ENCODE data around the gene DSCAM. TPM values are rescaled to one million over a fixed set of nuclear protein-coding genes. Genes with fewer than 3 reads are reported as not detected.
"Not testable (repeated sequence)": the region's sequence is repeated elsewhere in the genome, so short reads cannot be mapped to it uniquely, and the experiment has no call there.

DSCAM gene
- total and polyA plus RNA-seq, 2 experiments from 2014 or later, result not detected

DNA sequence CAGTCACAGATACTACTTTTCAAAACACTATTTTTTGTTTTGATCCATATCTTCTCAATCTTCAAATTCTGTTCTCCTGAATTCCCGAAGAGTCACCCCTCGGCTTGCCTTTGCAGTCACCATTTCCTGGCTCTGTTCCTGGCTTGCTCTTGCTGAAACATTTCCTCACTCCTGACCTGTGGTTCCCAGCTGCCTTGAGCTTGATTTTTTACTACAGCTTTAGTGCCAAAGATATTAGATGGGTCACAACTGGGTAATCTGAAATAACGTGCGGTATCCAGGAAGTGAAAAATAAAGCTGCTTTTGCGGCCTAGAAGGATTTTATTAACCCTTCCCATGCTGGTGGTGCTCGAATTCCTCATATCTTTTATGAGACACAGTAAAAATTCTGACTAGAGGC lies 660.9 kb downstream of the DSCAM start:
- Histone ChIP-seq H3K27ac (no peak overlapping the region), H3K4me3 (no peak overlapping the region), H3K9me2 (ENCODE audit: insufficient read depth) (no peaks in the 10 kb centered on the region), H3K9me3 (ENCODE audit: low read depth) (no peaks in the 10 kb centered on the region), H3K79me2 (ENCODE audit: insufficient read depth) (no peaks in the 10 kb centered on the region), H3K27me3 (replicated peaks; ENCODE audit: insufficient read depth) (no peaks in the 10 kb centered on the region), H3K36me3 (ENCODE audit: low read depth) (no peaks in the 10 kb centered on the region), H3K4me1 (ENCODE audit: insufficient read depth) (no peaks in the 10 kb centered on the region), H3F3A (ENCODE audit: insufficient read depth) (no peaks in the 10 kb centered on the region), H2AFZ (no peak overlapping the region), H3K4me2 (ENCODE audit: unreplicated experiment) (no peak overlapping the region), H4K20me1 (ENCODE audit: insufficient read depth) (no peaks in the 10 kb centered on the region), H3K9ac (no peak overlapping the region)
- in situ Hi-C loops (cut with MboI), result no loop called here
- 2 to 6% methylated on average over 6 of the region's 6 CpGs for WGBS, 2 experiments (ENCODE audit: low coverage in 1 of 2, low lambda C conversion rate in 2 of 2, missing lambda C conversion rate in 2 of 2)
- no peak for TF ChIP-seq EZH2phosphoT487 (IDR thresholded peaks at IDR 0.05; ENCODE audit: insufficient read depth, low read depth)
- TF ChIP-seq EZH2 (IDR thresholded peaks at IDR 0.05; ENCODE audit: insufficient read depth, poor library complexity, severe bottlenecking), result no peak
- DNase-seq, result no peak

DNA sequence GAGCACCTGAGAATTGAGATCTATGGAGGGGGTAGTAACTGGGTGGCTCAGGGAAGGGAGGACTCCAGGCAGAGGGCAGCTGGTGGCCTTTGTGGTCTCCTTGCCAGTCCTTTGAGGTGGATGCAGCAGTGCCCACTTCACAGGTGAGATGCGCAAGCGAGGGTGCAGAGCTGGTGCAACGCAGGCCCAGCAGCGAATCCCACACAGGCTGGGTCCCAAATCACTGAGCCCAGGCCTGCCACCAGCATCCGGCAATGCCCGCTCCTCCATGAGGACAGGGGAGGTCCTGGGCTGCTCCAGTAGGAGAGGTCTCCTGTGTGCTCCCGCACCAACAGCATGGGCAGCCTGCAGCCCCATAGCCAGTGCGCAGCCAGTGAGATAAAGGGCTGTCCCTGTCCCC lies 661.8 kb downstream of the DSCAM start:
- Histone ChIP-seq H3K9me2 (ENCODE audit: insufficient read depth) (no peaks in the 10 kb centered on the region), H4K20me1 (ENCODE audit: insufficient read depth) (no peaks in the 10 kb centered on the region), H3K4me2 (ENCODE audit: unreplicated experiment) (no peak overlapping the region), H3K27me3 (replicated peaks; ENCODE audit: insufficient read depth) (no peaks in the 10 kb centered on the region), H3K79me2 (ENCODE audit: insufficient read depth) (no peaks in the 10 kb centered on the region), H3K36me3 (ENCODE audit: low read depth) (no peaks in the 10 kb centered on the region), H3K9me3 (ENCODE audit: low read depth) (no peaks in the 10 kb centered on the region), H3K27ac (no peak overlapping the region), H2AFZ (no peak overlapping the region), H3K4me1 (ENCODE audit: insufficient read depth) (no peaks in the 10 kb centered on the region), H3F3A (ENCODE audit: insufficient read depth) (no peaks in the 10 kb centered on the region), H3K9ac (no peak overlapping the region), H3K4me3 (no peak overlapping the region)
- DNase-seq, result no peak
- no peak for TF ChIP-seq EZH2phosphoT487 (IDR thresholded peaks at IDR 0.05; ENCODE audit: insufficient read depth, low read depth)
- no peak for TF ChIP-seq EZH2 (IDR thresholded peaks at IDR 0.05; ENCODE audit: insufficient read depth, poor library complexity, severe bottlenecking)
- 63 to 72% methylated on average over 8 of the region's 8 CpGs for WGBS, 2 experiments (ENCODE audit: low coverage in 1 of 2, low lambda C conversion rate in 2 of 2, missing lambda C conversion rate in 2 of 2)
- in situ Hi-C loops (cut with MboI), result no loop called here

GRCh38 chr21:40182491-40182890 lies 664.5 kb downstream of the DSCAM start:
- H3K9me3 ChIP-seq (ENCODE audit: low read depth); H3K9me2 ChIP-seq (ENCODE audit: insufficient read depth); H3K79me2 ChIP-seq (ENCODE audit: insufficient read depth); H2AFZ ChIP-seq; H3K27ac ChIP-seq; H4K20me1 ChIP-seq (ENCODE audit: insufficient read depth); H3K27me3 ChIP-seq (replicated peaks; ENCODE audit: insufficient read depth); DNase-seq; H3K9ac ChIP-seq; H3K36me3 ChIP-seq (ENCODE audit: low read depth); H3F3A ChIP-seq (ENCODE audit: insufficient read depth); H3K4me3 ChIP-seq; in situ Hi-C loops (cut with MboI); H3K4me2 ChIP-seq (ENCODE audit: unreplicated experiment); H3K4me1 ChIP-seq (ENCODE audit: insufficient read depth): not testable (repeated sequence)
- 68 to 70% methylated on average over 8 to 18 of the region's 19 CpGs for WGBS, 2 experiments (ENCODE audit: low coverage in 1 of 2, low lambda C conversion rate in 2 of 2, missing lambda C conversion rate in 2 of 2)

GRCh38 chr21:40179166-40179565 lies 667.8 kb downstream of the DSCAM start:
- WGBS, 2 experiments (ENCODE audit: low coverage in 1 of 2, low lambda C conversion rate in 2 of 2, missing lambda C conversion rate in 2 of 2), result 6 to 8% methylated on average over 5 of the region's 5 CpGs
- no peaks in the 10 kb centered on the region for H3K27me3 ChIP-seq (replicated peaks; ENCODE audit: insufficient read depth)
- no peak overlapping the region for H3K27ac ChIP-seq
- H3K4me3 ChIP-seq, result no peak overlapping the region
- no peaks in the 10 kb centered on the region for H3F3A ChIP-seq (ENCODE audit: insufficient read depth)
- no peak for DNase-seq
- H3K36me3 ChIP-seq (ENCODE audit: low read depth), result no peaks in the 10 kb centered on the region
- H2AFZ ChIP-seq, result no peak overlapping the region
- TF ChIP-seq EZH2 (IDR thresholded peaks at IDR 0.05; ENCODE audit: insufficient read depth, poor library complexity, severe bottlenecking), result no peak
- no peak for TF ChIP-seq EZH2phosphoT487 (IDR thresholded peaks at IDR 0.05; ENCODE audit: insufficient read depth, low read depth)
- H3K4me2 ChIP-seq (ENCODE audit: unreplicated experiment), result no peak overlapping the region
- no peaks in the 10 kb centered on the region for H3K9me3 ChIP-seq (ENCODE audit: low read depth)
- no peaks in the 10 kb centered on the region for H3K79me2 ChIP-seq (ENCODE audit: insufficient read depth)
- no peaks in the 10 kb centered on the region for H4K20me1 ChIP-seq (ENCODE audit: insufficient read depth)
- H3K4me1 ChIP-seq (ENCODE audit: insufficient read depth), result no peaks in the 10 kb centered on the region
- no peak overlapping the region for H3K9ac ChIP-seq
- H3K9me2 ChIP-seq (ENCODE audit: insufficient read depth), result no peaks in the 10 kb centered on the region
- in situ Hi-C loops (cut with MboI), result no loop called here

DNA sequence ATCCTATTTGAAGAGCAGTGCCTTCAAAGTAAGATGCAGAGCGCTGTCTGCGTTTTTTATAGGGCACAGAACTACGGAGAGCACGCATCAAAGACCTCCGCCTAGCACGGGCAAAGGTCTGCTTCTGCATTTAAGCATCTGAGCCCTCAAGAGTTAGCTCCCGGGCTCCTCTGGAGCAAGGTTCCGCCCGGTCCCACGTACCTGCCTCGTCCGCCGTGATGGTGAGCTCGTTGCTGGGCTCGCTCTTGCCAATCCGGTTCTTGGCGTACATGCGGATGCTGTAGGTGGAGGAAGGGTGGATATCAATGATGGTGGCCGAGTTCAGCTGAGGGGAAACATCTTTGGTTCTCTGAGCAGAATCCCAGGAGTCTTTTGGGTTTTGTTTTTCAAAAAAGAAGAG lies 668.2 kb downstream of the DSCAM start:
- no peaks in the 10 kb centered on the region for H3K4me1 ChIP-seq (ENCODE audit: insufficient read depth)
- H3K9ac ChIP-seq, result no peak overlapping the region
- no peak overlapping the region for H3K4me3 ChIP-seq
- no peaks in the 10 kb centered on the region for H3K79me2 ChIP-seq (ENCODE audit: insufficient read depth)
- H3K9me2 ChIP-seq (ENCODE audit: insufficient read depth), result no peaks in the 10 kb centered on the region
- H3K27me3 ChIP-seq (replicated peaks; ENCODE audit: insufficient read depth), result no peaks in the 10 kb centered on the region
- in situ Hi-C loops (cut with MboI), result no loop called here
- no peak overlapping the region for H2AFZ ChIP-seq
- H3K4me2 ChIP-seq (ENCODE audit: unreplicated experiment), result no peak overlapping the region
- 20 to 25% methylated on average over 19 of the region's 19 CpGs for WGBS, 2 experiments (ENCODE audit: low coverage in 1 of 2, low lambda C conversion rate in 2 of 2, missing lambda C conversion rate in 2 of 2)
- TF ChIP-seq EZH2phosphoT487 (IDR thresholded peaks at IDR 0.05; ENCODE audit: insufficient read depth, low read depth) (no peak), EZH2 (IDR thresholded peaks at IDR 0.05; ENCODE audit: insufficient read depth, poor library complexity, severe bottlenecking) (no peak)
- H3K27ac ChIP-seq, result no peak overlapping the region
- no peaks in the 10 kb centered on the region for H4K20me1 ChIP-seq (ENCODE audit: insufficient read depth)
- no peaks in the 10 kb centered on the region for H3K36me3 ChIP-seq (ENCODE audit: low read depth)
- no peak for DNase-seq
- no peaks in the 10 kb centered on the region for H3F3A ChIP-seq (ENCODE audit: insufficient read depth)
- no peaks in the 10 kb centered on the region for H3K9me3 ChIP-seq (ENCODE audit: low read depth)
